ENCODE results near the gene BCL11B.

The BCL11B gene

DNA sequence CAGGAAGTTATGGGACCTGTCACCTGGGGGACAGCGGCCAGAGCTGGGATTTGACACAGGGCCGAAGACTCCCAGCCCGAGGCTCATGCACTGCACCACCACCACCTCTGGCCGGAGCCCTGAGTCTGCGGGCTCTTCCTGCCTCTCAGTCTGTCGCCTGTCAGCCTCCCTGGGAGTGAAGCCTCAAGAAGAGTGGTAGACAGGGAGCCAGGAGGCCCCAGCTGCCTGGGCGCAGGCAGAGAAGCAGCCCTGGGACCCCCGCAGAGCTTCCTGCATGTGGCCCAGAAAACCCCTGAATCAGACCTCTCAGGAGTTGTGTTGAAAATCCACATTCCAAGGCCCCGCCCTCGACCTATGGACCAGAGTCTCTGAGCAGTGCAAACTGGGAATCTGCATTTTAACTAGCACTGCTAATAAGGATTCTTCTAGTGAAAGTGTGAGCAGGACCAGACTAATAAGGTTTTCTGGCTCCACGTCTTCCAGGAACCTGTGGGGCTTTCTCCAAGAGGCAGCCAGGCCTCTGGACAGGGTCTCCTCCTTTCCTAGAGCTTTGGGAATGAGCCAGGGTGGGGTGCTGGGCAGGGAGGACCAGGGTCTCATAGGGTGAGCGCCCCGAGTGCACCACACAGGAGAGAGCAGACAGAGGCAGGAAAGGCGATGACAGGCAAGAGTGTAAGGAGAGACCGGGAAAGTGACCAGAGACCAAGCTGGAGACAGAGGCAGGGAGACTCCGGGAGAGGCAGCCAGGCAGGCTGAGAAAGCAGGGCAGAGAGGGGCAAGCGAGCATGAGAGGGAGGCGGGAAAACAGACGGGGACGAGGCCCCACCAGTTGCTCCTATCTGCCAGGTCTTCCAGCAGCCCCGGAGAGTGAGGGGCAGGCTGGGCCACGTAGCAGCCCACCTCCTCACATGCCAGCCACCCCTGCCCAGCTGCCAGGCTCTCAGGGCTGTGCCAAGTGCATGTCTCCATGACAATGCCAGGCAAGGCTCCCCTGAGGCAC lies 112.4 kb downstream of the BCL11B start:
- DNase-seq (ENCODE audit: low read depth) = no peak

DNA sequence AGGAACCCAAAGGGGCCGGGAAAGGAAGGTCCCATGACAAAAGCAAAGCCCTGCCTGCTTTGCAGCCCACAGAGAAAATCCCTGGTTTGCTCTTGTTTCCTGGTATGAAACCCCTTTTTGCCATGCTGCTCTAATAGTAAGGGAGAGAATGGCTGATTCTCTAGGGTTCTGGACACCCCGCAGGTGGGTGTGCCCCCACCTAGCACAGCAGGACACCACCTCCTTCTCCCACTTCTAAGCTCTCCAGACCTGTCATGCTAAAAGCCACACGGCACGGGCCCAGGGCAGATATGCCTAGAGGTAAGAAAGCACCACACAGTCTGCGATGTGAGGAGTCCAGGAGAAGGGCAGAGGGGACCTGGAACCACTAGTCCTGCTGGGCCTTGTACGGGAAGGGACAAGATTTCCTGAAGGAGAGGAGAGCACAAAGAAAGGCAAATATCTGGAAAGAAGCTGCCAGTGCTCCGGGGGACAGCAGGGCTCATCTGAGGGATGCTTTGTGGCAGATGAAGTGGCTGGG lies 113.3 kb downstream of the BCL11B start:
- no peak for DNase-seq (ENCODE audit: low read depth)

DNA sequence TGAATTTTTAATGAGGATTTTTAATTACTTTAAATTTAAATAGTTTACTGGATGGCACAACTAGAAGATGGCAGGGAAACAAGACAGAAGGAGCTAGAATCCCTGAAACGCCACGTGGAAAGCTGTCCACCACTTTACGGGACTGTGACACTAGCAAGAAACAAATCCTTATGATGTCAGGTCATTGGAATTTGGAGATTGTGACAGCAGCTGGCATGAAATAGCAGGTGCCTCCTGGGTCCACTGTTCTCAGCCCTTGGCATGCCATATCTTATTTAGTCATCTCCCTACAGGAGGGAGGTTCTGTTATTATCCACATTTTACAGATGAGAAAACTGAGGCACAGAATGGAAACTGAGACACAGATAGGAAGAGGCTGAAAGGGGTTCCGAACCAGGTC lies 113.8 kb downstream of the BCL11B start:
- DNase-seq (ENCODE audit: low read depth) = no peak

- no peak for DNase-seq (ENCODE audit: low read depth)
These were observed 114.3 kb downstream of the BCL11B start for GRCh38 chr14:99157676-99158075.

- DNase-seq (ENCODE audit: low read depth) = no peak
These were observed 114.8 kb downstream of the BCL11B start for GRCh38 chr14:99157246-99157645.

- DNase-seq (ENCODE audit: low read depth) = no peak
These were observed 115.2 kb downstream of the BCL11B start for GRCh38 chr14:99156814-99157213.

GRCh38 chr14:99156090-99156425 lies 115.9 kb downstream of the BCL11B start:
- no peak for DNase-seq (ENCODE audit: low read depth)

DNA sequence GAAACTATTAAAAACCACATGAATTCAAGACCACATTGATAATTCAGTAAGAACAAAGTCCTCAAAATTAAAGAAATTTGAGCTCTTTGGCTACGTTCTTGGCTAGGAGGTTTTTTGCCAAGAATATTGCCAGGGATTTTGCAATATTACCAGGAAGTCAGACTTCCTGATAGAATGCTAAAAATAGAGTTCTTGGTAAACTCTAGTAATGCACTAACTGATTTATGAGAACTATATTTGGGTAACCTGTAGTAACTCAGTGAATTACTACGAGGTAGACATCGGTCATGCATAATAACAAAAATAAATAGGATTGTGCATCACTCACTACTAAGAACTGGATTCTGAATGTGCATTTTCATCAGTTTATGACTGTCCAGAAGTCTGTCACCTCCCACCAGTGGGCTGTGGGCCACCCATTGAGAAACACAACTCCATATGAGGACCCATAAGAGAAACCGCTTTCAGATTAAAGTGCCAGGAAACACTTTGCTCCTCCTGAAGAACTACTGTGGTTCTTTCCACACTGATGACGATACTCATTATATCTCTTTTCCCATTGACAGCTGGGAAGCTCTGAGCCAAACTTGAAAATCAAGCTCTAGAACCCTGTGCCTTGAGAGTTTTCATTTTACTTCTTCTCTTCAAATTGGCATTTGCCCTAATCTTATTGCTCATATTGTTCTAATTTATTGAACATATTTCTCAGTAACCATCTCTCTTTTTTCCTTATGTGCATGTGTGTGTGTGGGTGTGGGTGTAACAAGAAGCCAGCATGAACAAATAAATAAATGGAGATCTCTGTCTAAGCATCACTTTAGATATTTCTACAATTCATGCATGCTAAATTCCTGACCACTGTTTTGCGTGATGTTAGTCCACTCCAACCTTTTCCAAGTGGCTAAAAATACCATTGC lies 116.6 kb downstream of the BCL11B start:
- no peak for DNase-seq (ENCODE audit: low read depth)

- no peak for DNase-seq (ENCODE audit: low read depth)
These were observed 121.8 kb downstream of the BCL11B start for GRCh38 chr14:99150236-99150635.

GRCh38 chr14:99148861-99149610 lies 123.0 kb downstream of the BCL11B start:
- no peak for DNase-seq (ENCODE audit: low read depth)

- DNase-seq (ENCODE audit: low read depth) = no peak
These were observed 123.9 kb downstream of the BCL11B start for GRCh38 chr14:99148131-99148530.

DNA sequence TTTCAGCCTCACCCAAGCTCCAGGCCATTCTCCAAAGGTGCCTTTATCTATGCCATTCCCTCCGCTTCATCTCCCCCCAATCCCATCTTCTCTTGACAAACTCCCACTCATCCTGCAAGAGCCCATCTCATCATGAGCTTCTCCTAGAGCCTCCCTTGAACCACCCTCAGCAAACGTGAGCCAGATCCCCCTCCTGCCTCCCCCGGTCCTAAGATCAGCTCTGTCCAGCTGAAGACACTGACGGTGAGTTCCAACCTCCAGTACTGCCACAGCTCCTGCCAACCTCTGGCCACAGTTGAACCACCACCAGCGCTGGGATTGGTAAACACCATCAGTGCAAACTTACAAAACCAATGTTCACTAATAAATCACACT lies 124.6 kb downstream of the BCL11B start:
- DNase-seq (ENCODE audit: low read depth) = no peak

- DNase-seq (ENCODE audit: low read depth) = no peak
These were observed 125.2 kb downstream of the BCL11B start for GRCh38 chr14:99146616-99147365.

DNA sequence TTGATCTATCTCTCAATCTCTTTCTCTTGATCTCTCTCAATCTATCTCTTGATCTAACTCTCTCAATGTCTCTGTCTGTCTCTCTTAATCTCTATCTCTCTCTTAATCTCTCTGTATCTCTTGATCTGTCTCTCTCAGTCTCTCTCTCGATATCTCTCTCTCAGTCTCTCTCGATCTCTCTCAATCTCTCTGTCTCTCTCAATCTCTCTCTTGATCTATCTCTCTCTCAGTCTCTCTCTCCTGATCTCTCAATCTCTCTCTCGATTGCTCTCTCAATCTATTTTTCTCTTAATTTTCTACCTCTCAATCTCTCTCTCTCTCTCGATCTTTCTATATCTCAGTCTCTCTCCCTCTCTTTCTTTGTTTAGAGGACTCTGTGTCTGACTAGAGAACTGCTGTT lies 126.7 kb downstream of the BCL11B start:
- DNase-seq (ENCODE audit: low read depth) = no peak

- no peak for DNase-seq (ENCODE audit: low read depth)
These were observed 128.2 kb downstream of the BCL11B start for GRCh38 chr14:99143793-99144192.

DNA sequence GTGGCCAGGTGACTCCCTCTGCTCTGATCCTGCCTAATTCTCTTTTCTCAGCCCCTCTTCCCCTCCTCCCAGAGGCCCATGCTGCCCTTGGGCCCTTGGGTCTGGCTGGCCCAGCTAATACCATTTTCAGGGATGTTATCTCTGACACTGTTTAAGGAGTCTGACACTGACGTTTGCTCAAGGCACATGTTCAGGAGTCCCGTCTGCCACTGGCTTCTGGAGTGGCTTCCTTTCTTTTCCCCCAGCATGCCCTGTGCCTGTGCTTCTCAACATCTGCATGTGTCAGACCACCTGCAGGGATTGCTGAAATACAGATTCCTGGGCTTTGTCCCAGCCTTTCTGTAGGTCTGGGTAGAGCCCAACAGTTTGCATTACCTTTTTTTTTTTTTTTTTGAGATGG lies 128.9 kb downstream of the BCL11B start:
- no peak for DNase-seq (ENCODE audit: low read depth)

GRCh38 chr14:99141236-99141635 lies 130.8 kb downstream of the BCL11B start:
- DNase-seq (ENCODE audit: low read depth) = no peak

DNA sequence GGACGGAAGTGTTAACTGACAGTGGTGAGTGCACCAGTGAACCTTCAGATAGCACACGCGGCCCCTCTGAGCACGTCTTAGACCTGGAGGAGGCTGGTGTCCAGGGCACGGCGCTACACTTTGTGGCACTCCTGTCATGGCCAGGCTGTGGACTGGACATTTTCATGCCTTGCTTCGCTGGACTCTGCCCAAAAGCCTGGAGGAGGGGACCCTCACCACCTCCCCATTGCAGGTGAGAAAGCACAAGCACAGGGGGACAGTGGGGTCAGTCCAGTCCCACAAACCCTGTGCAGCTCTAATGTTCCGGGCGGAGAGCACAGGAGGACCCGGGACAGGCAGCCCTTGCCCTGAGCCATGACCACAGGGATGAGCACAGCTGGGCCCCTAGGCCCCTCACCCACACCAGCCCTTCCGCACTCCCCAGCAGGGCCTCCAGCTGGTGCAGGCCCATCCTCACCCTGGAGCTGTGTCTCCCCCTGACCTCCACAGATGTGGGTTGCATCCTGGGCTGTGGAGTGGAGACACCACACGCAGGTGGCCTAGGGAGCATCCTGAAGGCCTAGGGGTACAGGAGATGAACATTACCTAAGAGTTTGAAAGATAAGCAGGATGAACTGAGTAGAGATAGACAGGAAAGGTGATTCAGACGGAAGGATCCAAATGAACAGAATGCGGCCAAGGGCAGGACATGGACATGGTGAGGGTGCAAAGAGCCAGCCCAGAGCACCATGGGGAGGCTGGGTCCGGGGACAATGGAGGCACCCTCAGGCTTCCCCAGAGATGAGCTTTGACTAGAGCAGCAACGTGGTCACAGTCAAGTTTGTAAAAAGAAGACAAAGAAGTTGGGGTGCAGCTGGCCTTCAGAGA lies 132.8 kb downstream of the BCL11B start:
- DNase-seq (ENCODE audit: low read depth) = no peak

- no peak for DNase-seq (ENCODE audit: low read depth)
These were observed 134.0 kb downstream of the BCL11B start for GRCh38 chr14:99137913-99138571.

Measured in stimulated activated CD8-positive, alpha-beta memory T cell treated with anti-CD3 and anti-CD28 coated beads, Interleukin-4, amount 100 ng/mL, for 24 hours (primary cell).